ENCODE data around the gene EPM2AIP1. TPM values are rescaled to one million over a fixed set of nuclear protein-coding genes. Genes with fewer than 3 reads are reported as not detected.

The EPM2AIP1 gene
- total and polyA plus RNA-seq, 10 donors = 4.9 to 31.3 (median 22.3) TPM

DNA sequence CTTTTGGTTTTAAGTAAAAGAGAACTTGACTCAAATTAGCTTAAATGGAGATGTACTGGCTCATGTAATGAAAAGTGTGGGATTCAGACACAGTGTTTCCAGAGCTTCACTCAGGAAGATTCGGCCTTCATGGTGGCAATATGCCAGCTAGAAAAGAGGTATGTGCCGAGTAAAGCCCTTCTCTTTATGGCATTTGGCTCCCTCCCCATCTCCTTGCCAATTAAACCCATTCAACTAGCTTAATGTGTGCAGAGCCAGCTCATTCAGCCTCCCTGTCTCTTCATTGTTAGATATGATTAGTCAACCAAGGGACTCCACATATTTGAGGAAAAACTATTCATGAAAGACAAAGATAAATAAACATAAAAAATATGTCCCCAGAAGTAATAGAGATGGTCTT, 33.1 kb downstream of the EPM2AIP1 start:
- no peak for DNase-seq

DNA sequence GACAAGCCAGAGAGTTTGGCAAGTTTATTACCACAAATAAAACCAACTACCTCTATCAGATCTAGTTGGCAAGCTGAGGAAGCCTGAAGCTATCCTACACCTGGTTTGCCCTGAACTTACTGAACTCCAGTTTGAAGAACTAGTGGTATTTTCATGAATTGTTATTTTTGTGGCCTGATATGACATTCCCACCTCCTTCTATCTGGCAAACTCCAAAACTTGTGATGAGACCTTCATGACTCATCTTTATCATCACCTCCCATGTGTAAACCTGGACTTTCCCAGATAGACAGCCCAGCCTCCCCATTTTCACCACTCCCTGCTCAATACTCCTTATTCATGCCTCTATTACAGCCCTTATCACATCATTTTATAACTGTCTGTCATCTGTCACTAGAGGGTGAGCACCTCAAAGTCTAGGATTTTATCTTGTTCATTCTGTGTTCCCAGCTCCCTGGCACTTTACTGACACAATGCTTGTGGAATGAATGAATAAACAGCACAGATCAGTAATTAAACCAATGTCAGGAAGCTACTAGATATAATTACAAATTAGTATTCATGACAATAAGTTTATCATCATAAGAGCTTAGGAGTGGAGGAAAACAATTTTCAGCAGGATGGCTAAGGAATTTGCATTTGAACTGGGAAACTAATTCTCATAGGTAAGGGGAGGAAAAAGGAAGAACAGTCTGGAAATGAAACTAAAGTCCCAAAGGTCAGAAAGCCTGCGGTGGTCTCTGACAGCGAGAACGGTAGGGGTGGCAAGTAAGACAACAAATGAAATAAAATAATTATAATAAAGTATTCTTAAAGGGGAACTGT, 34.9 kb downstream of the EPM2AIP1 start:
- intact Hi-C loops (cut with DNase I; ENCODE audit: low total_unique reads) = loop anchor here (5.0 kb wide), 1 partner anchor 226 kb away; no protein-coding TSS in a partner anchor
- Histone ChIP-seq H3K36me3 (no peaks in the 10 kb centered on the region), H3K4me1 (peaks cover 0 to 16% (median 4%) of the 10 kb centered on the region in 6 donors), H3K27ac (no peak overlapping the region), H3K9me3 (no peaks in the 10 kb centered on the region), H3K27me3 (replicated peaks in 1 of 7) (no peaks in the 10 kb centered on the region), H3K4me3 (no peak overlapping the region)
- no peak for DNase-seq
- TF ChIP-seq, protein P1, sequence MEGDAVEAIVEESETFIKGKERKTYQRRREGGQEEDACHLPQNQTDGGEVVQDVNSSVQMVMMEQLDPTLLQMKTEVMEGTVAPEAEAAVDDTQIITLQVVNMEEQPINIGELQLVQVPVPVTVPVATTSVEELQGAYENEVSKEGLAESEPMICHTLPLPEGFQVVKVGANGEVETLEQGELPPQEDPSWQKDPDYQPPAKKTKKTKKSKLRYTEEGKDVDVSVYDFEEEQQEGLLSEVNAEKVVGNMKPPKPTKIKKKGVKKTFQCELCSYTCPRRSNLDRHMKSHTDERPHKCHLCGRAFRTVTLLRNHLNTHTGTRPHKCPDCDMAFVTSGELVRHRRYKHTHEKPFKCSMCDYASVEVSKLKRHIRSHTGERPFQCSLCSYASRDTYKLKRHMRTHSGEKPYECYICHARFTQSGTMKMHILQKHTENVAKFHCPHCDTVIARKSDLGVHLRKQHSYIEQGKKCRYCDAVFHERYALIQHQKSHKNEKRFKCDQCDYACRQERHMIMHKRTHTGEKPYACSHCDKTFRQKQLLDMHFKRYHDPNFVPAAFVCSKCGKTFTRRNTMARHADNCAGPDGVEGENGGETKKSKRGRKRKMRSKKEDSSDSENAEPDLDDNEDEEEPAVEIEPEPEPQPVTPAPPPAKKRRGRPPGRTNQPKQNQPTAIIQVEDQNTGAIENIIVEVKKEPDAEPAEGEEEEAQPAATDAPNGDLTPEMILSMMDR (IDR thresholded peaks at IDR 0.05 in 8 of 11, conservative IDR thresholded peaks at IDR 0.05 in 3 of 11) = no peak
- TF ChIP-seq POLR2AphosphoS5 (IDR thresholded peaks at IDR 0.05) (no peak), POLR2A (IDR thresholded peaks at IDR 0.05) (no peak)
- 42 to 76% (median 53%) methylated on average over 3 of the region's 3 CpGs for WGBS, 5 donors

More for the DNA sequence above, 33.1 kb downstream of the EPM2AIP1 start:
- Histone ChIP-seq H3K27me3 (replicated peaks in 1 of 7) (no peaks in the 10 kb centered on the region), H3K27ac (no peak overlapping the region), H3K36me3 (no peaks in the 10 kb centered on the region), H3K9me3 (no peaks in the 10 kb centered on the region), H3K4me3 (no peak overlapping the region), H3K4me1 (peaks cover 0 to 21% (median 4%) of the 10 kb centered on the region in 6 donors)
- intact Hi-C loops (cut with DNase I; ENCODE audit: low total_unique reads) = loop anchor here (5.0 kb wide), 1 partner anchor 228 kb away; no protein-coding TSS in a partner anchor
- TF ChIP-seq, protein P1 (IDR thresholded peaks at IDR 0.05 in 8 of 11, conservative IDR thresholded peaks at IDR 0.05 in 3 of 11) = no peak
- TF ChIP-seq POLR2A (IDR thresholded peaks at IDR 0.05) (no peak), POLR2AphosphoS5 (IDR thresholded peaks at IDR 0.05) (no peak)
- WGBS, 5 donors = 59 to 83% (median 66%) methylated on average over 2 of the region's 2 CpGs

DNA sequence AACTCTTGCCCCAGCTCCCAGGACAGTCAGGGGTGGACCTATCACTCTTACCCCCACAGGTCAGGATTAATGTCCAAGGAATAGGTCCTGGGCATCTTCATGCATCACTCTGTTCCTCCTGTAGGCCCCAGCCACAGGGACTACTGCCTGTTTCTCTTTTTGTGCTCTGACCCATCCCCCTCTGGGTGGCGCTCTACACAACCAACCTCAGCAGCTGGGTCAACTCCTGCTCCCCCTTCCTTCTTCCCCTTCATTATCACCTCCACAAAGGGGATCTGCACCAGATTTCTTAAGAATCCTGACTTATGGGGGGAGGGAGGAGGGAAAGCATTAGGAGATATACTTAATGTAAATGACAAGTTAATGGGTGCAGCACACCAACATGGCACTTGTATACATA, 35.9 kb downstream of the EPM2AIP1 start:
- H3K9me3 ChIP-seq = no peaks in the 10 kb centered on the region
- H3K4me3 ChIP-seq = no peak overlapping the region
- TF ChIP-seq, protein P1 (IDR thresholded peaks at IDR 0.05 in 8 of 11, conservative IDR thresholded peaks at IDR 0.05 in 3 of 11) = no peak
- TF ChIP-seq POLR2AphosphoS5 (IDR thresholded peaks at IDR 0.05) (no peak), POLR2A (IDR thresholded peaks at IDR 0.05) (no peak)
- intact Hi-C loops (cut with DNase I; ENCODE audit: low total_unique reads) = loop anchor here (5.0 kb wide), 1 partner anchor 225 kb away; no protein-coding TSS in a partner anchor
- H3K4me1 ChIP-seq = peaks cover 0 to 16% (median 4%) of the 10 kb centered on the region in 6 donors
- no peak for DNase-seq
- H3K27ac ChIP-seq = no peak overlapping the region
- 85 to 96% (median 95%) methylated on average over 1 of the region's 1 CpG for WGBS, 5 donors
- H3K36me3 ChIP-seq = no peaks in the 10 kb centered on the region
- H3K27me3 ChIP-seq (replicated peaks in 1 of 7) = no peaks in the 10 kb centered on the region

DNA sequence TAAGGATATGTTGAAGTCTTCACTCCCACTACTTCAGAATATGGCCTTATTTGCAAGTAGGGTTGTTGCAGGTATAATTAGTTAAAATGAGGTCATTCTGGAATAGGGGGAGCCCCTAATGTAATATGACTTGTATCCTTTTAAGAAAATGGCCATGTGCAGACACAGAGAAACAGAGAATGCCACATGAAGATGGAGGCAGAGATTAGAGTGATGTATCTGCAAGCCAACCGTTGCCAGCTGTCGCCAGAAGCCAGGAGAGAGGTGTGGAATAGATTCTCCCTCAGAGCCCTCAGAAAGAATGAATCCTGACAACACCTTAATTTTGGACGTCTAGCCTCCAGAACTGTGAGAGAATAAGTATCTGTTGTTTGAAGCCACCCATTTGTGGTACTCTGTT, 36.8 kb downstream of the EPM2AIP1 start:
- Histone ChIP-seq H3K36me3 (no peaks in the 10 kb centered on the region), H3K4me3 (no peak overlapping the region), H3K27me3 (replicated peaks in 1 of 7) (no peaks in the 10 kb centered on the region), H3K27ac (no peak overlapping the region), H3K4me1 (peaks cover 0 to 16% (median 4%) of the 10 kb centered on the region in 6 donors), H3K9me3 (no peaks in the 10 kb centered on the region)
- no peak for DNase-seq
- intact Hi-C loops (cut with DNase I; ENCODE audit: low total_unique reads) = loop anchor here (5.0 kb wide), 1 partner anchor 224 kb away; no protein-coding TSS in a partner anchor
- WGBS, 5 donors = 83 to 94% (median 88%) methylated on average over 3 of the region's 3 CpGs
- TF ChIP-seq, protein P1 (IDR thresholded peaks at IDR 0.05 in 8 of 11, conservative IDR thresholded peaks at IDR 0.05 in 3 of 11) = no peak
- no peak for TF ChIP-seq POLR2A (IDR thresholded peaks at IDR 0.05)
- TF ChIP-seq POLR2AphosphoS5 (IDR thresholded peaks at IDR 0.05) = no peak

Measured in spleen (tissue), 11 donors.